Aorta (tissue), 5 donors: ENCODE data around the gene IGLON5. TPM values are rescaled to one million over a fixed set of nuclear protein-coding genes. Genes with fewer than 3 reads are reported as not detected.

ENCODE experiments used
- ATAC-seq: fragments of 200-7000 bp; cut with Tn5 transposase; one replicate; pipeline ENCODE4 v1.9.1; 2022; ENCODE audit warnings: moderate library complexity; ENCODE audit not compliant: low FRiP score
- DNase-seq, 2 donors: peaks; one replicate each; pipeline ENCODE4 v3.0.0-alpha.2; 2020
- H3K27ac ChIP-seq, 2 donors: one replicate each; pipeline ENCODE4 v1.5.1; 2013; ENCODE audit warnings: low read length in 2 of 2, mild to moderate bottlenecking in 2 of 2, moderate library complexity in 2 of 2, control low read depth in 1 of 2, inconsistent platforms in 1 of 2, low read depth in 1 of 2
- H3K27me3 ChIP-seq, 2 donors: one replicate each; pipeline ENCODE4 v1.6.1; 2013; ENCODE audit warnings: control low read depth in 1 of 2, low read length in 1 of 2, mild to moderate bottlenecking in 1 of 2, moderate library complexity in 1 of 2; ENCODE audit not compliant: insufficient read depth in 2 of 2, control insufficient read depth in 1 of 2
- H3K36me3 ChIP-seq, 2 donors: one replicate each; pipeline ENCODE4 v1.6.1; 2013; ENCODE audit warnings: control low read depth in 1 of 2, low read length in 1 of 2, mild to moderate bottlenecking in 1 of 2; ENCODE audit not compliant: insufficient read depth in 2 of 2, control insufficient read depth in 1 of 2
- H3K4me1 ChIP-seq, 2 donors: one replicate each; pipeline ENCODE4 v1.6.1; 2013; ENCODE audit warnings: low read length in 2 of 2, control low read depth in 1 of 2, mild to moderate bottlenecking in 1 of 2, moderate library complexity in 1 of 2; ENCODE audit not compliant: insufficient read depth in 2 of 2, control insufficient read depth in 1 of 2
- H3K4me3 ChIP-seq, 2 donors: one replicate each; pipeline ENCODE4 v1.5.1; 2013; ENCODE audit warnings: low read length in 2 of 2, control low read depth in 1 of 2, mild to moderate bottlenecking in 1 of 2
- H3K9me3 ChIP-seq: one replicate; pipeline ENCODE4 v1.6.1; 2013; ENCODE audit warnings: mild to moderate bottlenecking, low read length; ENCODE audit not compliant: control insufficient read depth
- WGBS, 2 donors: extraction: QIAGEN DNeasy Blood & Tissue Kit; methylation state at CpG; one replicate each; pipeline ENCODE4 v1.1.7; 2013; 5-methylcytosine and 5-hydroxymethylcytosine counted together
- intact Hi-C, 2 donors: fragments of 100-400 bp; cut with DNase I; formaldehyde crosslinking; loops; one replicate each; pipeline versions ENCODE4 v1.14.2 to v1.15.0; 2022
- polyA plus RNA-seq, 2 donors: library from polyadenylated mRNA; stranded (reverse); fragments of 200-250 nt; gene quantifications; one replicate each; pipeline ENCODE4 v1.2.3, GENCODE V29; 2013
- total RNA-seq, 2 donors: library from RNA; stranded (reverse); fragmentation: NEBNext Ultra II Directional; extraction: Animal tissue kit (Norgen Biotek cat#: 25700); gene quantifications; one replicate each; pipeline ENCODE4 v1.2.1, GENCODE V29; 2021
- donor health status: healthy with polysubstance abuse.
- donor health status: Bipolar disorder and iron deficiency.
- donor health status: DM: no; HTN: no; CAD: no.
- donor health status: DM: no; HTN: no; CAD: no.
- donor health status: DM: yes; HTN: yes; CAD: no.

The IGLON5 gene
- total and polyA plus RNA-seq, 4 donors, result 0.13 to 0.26 (median 0.24) TPM; not detected in 1

DNA sequence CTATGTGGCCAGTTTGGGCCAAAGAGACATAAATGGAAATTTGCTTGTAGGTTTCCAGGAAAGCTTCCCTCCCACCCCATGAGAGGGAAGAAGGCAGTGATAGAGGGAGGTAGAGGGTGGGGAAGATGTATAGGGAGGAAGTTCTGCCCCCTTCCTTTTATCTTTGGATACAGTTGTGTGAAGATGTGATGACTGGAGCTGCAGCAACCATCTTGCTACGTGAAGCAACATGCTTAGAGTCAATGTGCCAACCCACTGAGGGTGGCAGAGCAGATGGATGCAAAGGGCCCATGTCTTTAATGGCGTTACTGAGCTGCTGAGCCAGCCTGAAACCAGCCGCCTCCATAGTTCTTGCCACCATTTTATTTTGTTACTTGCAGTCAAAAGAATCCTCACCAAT is 19.7 kb downstream of the IGLON5 start:
- 79 to 80% methylated on average over 3 of the region's 3 CpGs for WGBS, 2 donors
- intact Hi-C loops, result loop anchor here in 1 of 2 donors (10.0 kb wide), 2 partner anchors 244 to 354 kb away; partner anchors contain the start of gene ZNF175
- H3K27me3 ChIP-seq, result no peaks in the 10 kb centered on the region

GRCh38 chr19:51331716-51332115 is 20.3 kb downstream of the IGLON5 start:
- Histone ChIP-seq H3K27me3 (no peaks in the 10 kb centered on the region), H3K4me3 (no peak overlapping the region), H3K9me3 (peaks cover 4% of the 10 kb centered on the region), H3K36me3 (no peaks in the 10 kb centered on the region), H3K27ac (no peak overlapping the region), H3K4me1 (no peaks in the 10 kb centered on the region)
- ATAC-seq, result no peak
- WGBS, 2 donors, result 72 to 85% methylated on average over 6 of the region's 6 CpGs
- intact Hi-C loops, result loop anchor here in 1 of 2 donors (10.0 kb wide), 2 partner anchors 243 to 353 kb away; partner anchors contain the start of gene ZNF175
- no peak for DNase-seq

More for the DNA sequence above, 19.7 kb downstream of the IGLON5 start:
- peak in 1 of 2 donors; percentile 14 for DNase-seq
- ATAC-seq, result no peak
- Histone ChIP-seq H3K27ac (no peak overlapping the region), H3K36me3 (no peaks in the 10 kb centered on the region), H3K9me3 (peaks cover 4% of the 10 kb centered on the region), H3K4me3 (no peak overlapping the region), H3K4me1 (no peaks in the 10 kb centered on the region)

GRCh38 chr19:51333836-51334460 is 22.5 kb downstream of the IGLON5 start:
- Histone ChIP-seq H3K9me3 (peaks cover 4% of the 10 kb centered on the region), H3K4me1 (no peaks in the 10 kb centered on the region), H3K27me3 (no peaks in the 10 kb centered on the region), H3K36me3 (no peaks in the 10 kb centered on the region), H3K4me3 (no peak overlapping the region), H3K27ac (no peak overlapping the region)
- ATAC-seq, result no peak
- intact Hi-C loops, result loop anchor here in 1 of 2 donors (10.0 kb wide), 2 partner anchors 241 to 351 kb away; partner anchors contain the start of gene ZNF175
- peak in 1 of 2 donors; percentile 48 for DNase-seq
- WGBS, 2 donors, result 90 to 91% methylated on average over 13 of the region's 13 CpGs

DNA sequence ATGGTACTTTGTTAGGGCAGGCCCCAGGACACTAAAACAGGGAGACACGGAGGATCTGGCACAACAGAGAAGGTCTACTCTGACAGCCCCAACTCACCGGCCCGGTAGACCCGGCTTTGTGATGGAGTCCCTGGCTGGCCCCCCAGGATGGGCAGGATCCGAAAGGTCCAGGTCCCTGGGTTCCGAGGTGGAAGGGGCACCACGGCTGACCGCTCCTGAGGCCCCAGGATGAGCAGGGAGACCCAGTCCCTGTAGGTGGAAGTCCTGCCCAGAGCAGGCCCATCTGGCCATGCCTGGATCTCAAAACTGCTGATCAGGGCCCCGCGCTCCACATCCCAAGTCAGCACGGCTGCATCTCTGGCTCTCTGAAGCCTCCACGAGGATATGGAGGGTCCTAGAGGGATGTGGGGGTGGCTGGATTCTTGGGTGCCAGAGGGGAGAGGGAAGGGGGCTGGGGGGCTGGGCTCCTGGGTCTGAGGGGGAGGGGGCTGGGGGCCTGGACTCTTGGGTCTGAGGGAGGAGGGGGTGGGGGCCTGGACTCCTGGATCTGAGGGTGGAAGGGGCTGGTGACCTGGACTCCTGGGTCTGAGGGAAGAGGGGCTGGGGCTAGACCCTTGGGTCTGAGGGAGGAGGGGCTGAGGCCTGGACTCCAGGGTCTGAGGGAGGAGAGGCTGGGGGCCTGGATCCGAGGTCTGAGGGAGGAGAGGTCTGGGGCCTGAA is 25.9 kb downstream of the IGLON5 start:
- WGBS, 2 donors, result 92 to 94% methylated on average over 13 of the region's 13 CpGs
- H3K27ac ChIP-seq, result no peak overlapping the region
- intact Hi-C loops, result loop anchor here (5.0 to 10.0 kb wide), 4 partner anchors 55 to 348 kb away; partner anchors contain the start of genes C19orf84 (in 2 of the 2) and ZNF175 (in 1 of the 2)

GRCh38 chr19:51337861-51338562 is 26.6 kb downstream of the IGLON5 start:
- intact Hi-C loops, result loop anchor here (2.0 to 10.0 kb wide), 5 partner anchors 54 to 347 kb away; partner anchors contain the start of genes C19orf84 (in 2 of the 2) and ZNF175 (in 1 of the 2)

More for the DNA sequence above, 25.9 kb downstream of the IGLON5 start:
- Histone ChIP-seq H3K4me1 (no peaks in the 10 kb centered on the region), H3K27me3 (no peaks in the 10 kb centered on the region), H3K4me3 (no peak overlapping the region), H3K36me3 (no peaks in the 10 kb centered on the region), H3K9me3 (no peaks in the 10 kb centered on the region)
- ATAC-seq (no peak), DNase-seq (no peak)

DNA sequence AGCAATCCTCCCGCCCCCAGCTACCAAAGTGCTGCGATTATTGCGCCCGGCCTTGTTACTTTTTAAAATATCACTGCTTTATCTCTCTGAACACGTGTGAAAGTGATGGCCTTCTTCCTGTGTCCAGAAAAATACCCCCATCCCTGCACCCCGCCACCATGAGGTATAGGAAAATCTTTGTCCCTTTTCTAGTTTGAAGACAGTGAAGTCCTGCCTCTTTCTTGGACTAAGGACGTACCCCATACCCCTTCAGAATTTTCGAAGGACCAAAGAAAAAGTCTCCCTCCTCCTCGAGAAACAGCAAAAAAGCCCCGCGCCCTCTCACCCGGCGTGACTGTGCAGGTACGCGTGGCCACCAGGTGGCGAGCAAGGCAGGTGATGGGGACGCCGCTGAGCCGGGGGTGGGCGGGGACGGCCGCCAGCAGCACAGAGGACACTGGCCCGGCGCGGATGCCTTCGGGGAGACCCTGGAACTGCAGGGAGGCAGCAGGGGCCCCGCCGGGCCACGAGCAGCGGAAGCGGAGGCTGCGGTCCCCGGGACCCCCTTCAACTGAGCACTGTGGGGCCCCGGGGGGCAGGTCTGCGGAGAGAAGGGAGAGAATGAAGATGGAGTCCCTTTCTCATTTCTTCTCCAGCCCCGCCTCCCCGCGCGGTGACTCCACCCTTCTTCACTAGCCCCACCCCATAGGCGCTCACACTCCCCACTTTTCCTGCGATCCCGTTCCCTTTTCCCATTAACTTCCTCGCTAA is 27.3 kb downstream of the IGLON5 start:
- no peaks in the 10 kb centered on the region for H3K4me1 ChIP-seq
- DNase-seq (peak; percentile 89 to 96), ATAC-seq (peak; percentile 87)
- peak overlapping the region in 1 of 2 donors; percentile 8 for H3K27ac ChIP-seq
- 5% methylated on average over 43 of the region's 43 CpGs for WGBS, 2 donors
- no peaks in the 10 kb centered on the region for H3K9me3 ChIP-seq
- peak overlapping the region; percentile 7 to 16 for H3K4me3 ChIP-seq
- intact Hi-C loops, result loop anchor here (1.0 to 10.0 kb wide), 6 partner anchors 29 to 346 kb away; partner anchors contain the start of genes C19orf84 (in 2 of the 2) and ZNF175 (in 1 of the 2)
- H3K36me3 ChIP-seq, result no peaks in the 10 kb centered on the region
- no peaks in the 10 kb centered on the region for H3K27me3 ChIP-seq

More at GRCh38 chr19:51337861-51338562, 26.6 kb downstream of the IGLON5 start:
- H3K4me3 ChIP-seq, result no peak overlapping the region
- H3K4me1 ChIP-seq, result no peaks in the 10 kb centered on the region
- H3K27ac ChIP-seq, result no peak overlapping the region
- no peaks in the 10 kb centered on the region for H3K9me3 ChIP-seq
- ATAC-seq (no peak), DNase-seq (no peak)
- H3K27me3 ChIP-seq, result no peaks in the 10 kb centered on the region
- 84 to 85% methylated on average over 19 of the region's 19 CpGs for WGBS, 2 donors
- H3K36me3 ChIP-seq, result no peaks in the 10 kb centered on the region

- no peaks in the 10 kb centered on the region for H3K27me3 ChIP-seq
- H3K27ac ChIP-seq, result peak overlapping the region in 1 of 2 donors; percentile 8
- peak overlapping the region in 1 of 2 donors; percentile 7 for H3K4me3 ChIP-seq
- H3K4me1 ChIP-seq, result no peaks in the 10 kb centered on the region
- H3K36me3 ChIP-seq, result no peaks in the 10 kb centered on the region
- no peaks in the 10 kb centered on the region for H3K9me3 ChIP-seq
- DNase-seq, result no peak
- no peak for ATAC-seq
- intact Hi-C loops, result loop anchor here (1.0 to 10.0 kb wide), 6 partner anchors 28 to 346 kb away; partner anchors contain the start of genes C19orf84 (in 2 of the 2) and ZNF175 (in 1 of the 2)
- 1 to 2% methylated on average over 9 to 10 of the region's 10 CpGs for WGBS, 2 donors
Measured at GRCh38 chr19:51339313-51339686, 27.9 kb downstream of the IGLON5 start.
